Raji (cell line): ENCODE measurements around the gene SDK1.

Experiments used
- POLR2A ChIP-seq: IDR thresholded peaks from 2 replicates; pipeline ENCODE4 v1.6.1; 2011; ENCODE audit warnings: low read depth, low read length, control low read depth; ENCODE audit not compliant: insufficient read depth

SDK1 gene

GRCh38 chr7:3780016-3780415, 479.0 kb downstream of the SDK1 start:
- TF ChIP-seq POLR2A = no peak

- no peak for TF ChIP-seq POLR2A
Observed at GRCh38 chr7:3780525-3780924, 479.5 kb downstream of the SDK1 start.

GRCh38 chr7:3781607-3782006, 480.6 kb downstream of the SDK1 start:
- TF ChIP-seq POLR2A = no peak

- TF ChIP-seq POLR2A = no peak
Observed at GRCh38 chr7:3787717-3788264, 486.7 kb downstream of the SDK1 start.

GRCh38 chr7:3790803-3791202, 489.8 kb downstream of the SDK1 start:
- TF ChIP-seq POLR2A = no peak

DNA sequence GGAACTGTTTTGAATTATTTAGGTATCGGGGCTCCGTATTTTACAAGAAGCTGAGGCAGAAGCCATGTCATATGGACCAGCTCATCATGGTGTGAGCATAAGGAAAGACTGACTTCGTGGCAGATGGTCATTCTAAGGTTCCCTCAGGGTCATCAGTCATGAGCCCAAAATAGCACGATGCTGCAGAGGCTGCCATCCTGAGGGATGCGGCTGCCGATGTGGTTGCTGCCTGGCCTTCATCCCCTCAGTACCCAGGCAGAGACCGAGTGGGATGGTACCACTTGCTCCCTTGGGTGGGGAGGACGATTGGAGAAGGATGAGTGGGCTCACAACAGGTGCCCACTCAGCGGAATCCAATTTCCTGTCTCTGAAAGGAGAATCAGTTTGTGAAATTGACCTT, 490.3 kb downstream of the SDK1 start:
- no peak for TF ChIP-seq POLR2A

- no peak for TF ChIP-seq POLR2A
Observed at GRCh38 chr7:3795141-3795540, 494.1 kb downstream of the SDK1 start.

DNA sequence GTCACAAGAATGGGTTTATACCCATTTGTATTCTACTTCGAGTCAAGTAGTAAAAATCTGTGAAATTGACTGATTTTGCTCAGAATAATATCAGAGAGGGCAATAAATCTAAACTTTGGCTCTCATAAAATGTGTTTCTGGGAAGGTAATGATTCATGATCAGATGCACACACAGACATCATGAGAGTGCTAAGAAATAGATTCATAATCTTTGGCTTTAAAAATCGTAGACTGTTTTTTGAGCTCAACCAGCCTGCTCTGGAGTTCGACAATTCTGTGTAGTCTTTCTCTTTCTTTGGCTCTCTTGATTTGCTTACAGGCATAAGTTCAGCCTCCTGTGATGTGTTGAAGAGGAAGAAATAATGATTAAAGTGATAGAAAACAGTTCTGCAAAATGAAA, 494.7 kb downstream of the SDK1 start:
- no peak for TF ChIP-seq POLR2A

- TF ChIP-seq POLR2A = no peak
Observed at GRCh38 chr7:3805151-3805550, 504.1 kb downstream of the SDK1 start.

DNA sequence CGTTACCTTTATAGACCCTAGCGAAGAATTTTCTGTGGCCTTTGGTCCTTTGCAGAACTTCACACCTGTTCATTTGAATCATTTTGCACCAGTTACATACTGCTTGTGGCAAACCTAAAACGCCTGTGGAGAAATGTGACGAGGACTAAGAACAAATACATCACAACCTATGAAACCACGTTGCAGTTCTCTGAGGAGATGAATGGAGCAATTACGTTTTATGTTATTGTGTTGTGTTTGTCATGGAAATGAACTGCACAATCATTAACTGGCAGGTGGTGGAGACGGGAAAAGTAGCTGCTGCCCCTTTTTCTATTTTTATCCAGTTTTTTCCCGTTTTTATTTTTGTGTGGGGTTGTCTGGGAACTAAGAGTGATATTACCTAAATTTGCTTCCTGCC, 505.5 kb downstream of the SDK1 start:
- no peak for TF ChIP-seq POLR2A

DNA sequence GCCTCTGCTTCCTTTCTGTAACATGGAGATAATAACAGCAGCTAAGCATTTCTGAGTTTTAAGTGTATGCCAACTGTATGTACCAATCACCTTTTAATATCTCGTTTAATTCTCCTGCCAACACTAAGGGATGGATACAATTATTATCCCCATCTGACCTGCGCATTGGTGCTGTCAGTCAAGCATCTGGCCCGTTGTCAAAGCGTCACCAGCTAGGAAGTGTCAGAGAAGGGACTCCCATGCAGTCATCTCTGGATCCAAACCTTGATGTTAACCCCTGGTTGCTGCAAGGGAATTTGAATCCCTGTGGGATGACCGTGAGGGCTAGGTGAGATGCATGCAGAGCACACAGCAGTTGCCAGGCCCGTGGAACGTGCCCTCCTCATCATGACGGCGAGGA, 506.8 kb downstream of the SDK1 start:
- no peak for TF ChIP-seq POLR2A

- no peak for TF ChIP-seq POLR2A
Observed at GRCh38 chr7:3821488-3821887, 520.4 kb downstream of the SDK1 start.

DNA sequence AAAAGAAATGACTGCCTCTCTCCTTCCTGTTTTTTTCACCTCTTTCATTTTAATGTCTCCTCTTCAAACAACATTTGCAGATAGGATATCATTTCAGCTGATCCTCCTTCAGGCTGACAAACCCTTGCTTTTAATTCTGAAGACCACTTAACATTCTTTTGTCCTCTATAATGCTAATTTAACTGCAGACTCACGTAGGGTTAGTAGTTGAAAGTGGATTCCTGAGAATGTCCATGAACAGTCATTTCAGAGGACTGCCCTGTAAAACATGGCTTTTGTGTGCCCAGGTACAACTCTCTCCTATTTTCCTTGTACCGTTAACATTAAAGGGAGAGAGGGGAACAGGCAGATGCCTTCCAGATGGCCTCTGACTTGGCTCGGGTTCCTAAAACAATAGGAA, 524.4 kb downstream of the SDK1 start:
- TF ChIP-seq POLR2A = no peak

DNA sequence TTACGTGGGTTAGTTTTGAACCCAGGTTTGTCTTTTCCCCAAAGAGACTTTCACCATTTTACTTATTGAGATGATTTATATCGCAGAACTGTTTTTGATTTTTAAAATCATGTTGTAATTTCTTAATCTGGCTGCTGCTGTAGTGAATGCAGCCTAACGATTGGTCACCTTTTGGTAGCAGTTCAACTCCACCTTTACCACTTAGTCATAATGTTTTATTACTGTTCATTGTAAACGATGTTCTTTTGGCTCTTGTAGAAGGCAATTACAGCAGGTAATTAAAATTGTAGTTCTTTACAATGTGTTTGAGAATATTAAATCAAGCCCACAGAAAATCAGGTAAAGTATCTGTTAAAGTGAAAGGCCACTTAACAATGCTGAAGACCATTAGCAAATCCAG, 531.1 kb downstream of the SDK1 start:
- TF ChIP-seq POLR2A = no peak

DNA sequence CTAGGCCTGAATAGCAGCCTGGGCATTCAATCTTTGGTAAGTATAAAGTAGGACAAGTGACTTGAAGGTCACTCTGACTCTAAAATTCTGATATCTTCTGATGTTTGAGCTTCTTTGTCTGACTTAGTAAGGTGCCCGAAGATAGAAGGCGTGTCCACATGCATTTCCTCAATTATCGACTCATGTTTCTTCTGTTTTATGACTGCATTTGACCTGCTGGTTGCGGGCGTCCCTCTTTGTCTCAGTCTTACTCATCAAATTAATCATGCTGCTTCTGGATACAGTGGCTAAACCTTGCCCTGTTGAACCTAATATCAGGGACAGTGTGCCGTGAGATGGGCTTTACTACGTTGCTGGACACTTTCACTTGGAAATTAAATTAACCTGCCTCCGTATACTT, 534.1 kb downstream of the SDK1 start:
- TF ChIP-seq POLR2A = no peak

GRCh38 chr7:3836855-3837254, 535.8 kb downstream of the SDK1 start:
- no peak for TF ChIP-seq POLR2A

GRCh38 chr7:3844540-3845151, 543.6 kb downstream of the SDK1 start:
- TF ChIP-seq POLR2A = no peak

DNA sequence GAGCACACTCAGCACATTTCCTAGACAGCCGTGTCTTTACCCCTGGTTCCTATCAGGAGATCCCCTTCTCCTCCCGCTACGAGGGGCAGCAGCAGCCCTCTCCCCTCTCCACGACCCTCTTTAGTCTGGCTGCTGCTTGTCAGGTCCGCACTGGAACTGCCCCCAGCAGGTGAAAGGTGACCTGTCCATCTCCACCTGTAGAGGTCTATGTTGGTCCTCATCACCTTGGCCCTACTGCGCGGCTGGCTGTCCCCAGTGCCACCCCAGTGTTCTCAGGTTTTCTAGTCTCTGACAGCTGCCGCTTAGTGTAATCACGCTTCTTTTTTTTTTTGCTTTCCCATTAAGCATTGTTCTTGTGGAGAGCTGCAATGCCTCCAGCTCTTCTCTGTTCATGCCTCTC, 545.7 kb downstream of the SDK1 start:
- no peak for TF ChIP-seq POLR2A

DNA sequence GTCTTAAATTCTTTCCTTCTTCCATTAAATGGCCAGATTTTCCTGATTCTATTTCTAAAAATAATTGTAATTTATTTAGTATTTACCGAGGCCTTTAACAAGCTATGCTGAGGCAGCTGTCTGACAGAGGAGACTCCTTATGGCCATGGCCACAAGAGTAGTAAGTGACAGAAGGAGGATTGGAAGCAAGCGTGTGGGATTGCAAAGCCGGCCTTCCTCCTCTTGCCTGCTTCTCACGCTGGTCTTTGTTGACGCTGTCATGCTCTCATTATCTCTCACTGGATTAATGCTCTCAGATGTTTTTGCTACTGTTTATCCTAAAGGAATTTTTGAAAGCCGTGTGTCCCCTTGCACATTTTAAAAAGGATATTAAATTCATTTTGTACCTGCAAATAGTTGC, 546.3 kb downstream of the SDK1 start:
- TF ChIP-seq POLR2A = no peak
